GM19328 (cell line): ENCODE results near the gene DPY19L1.
A peak's percentile ranks its signal among the peaks of the same experiment; 100 is the strongest.
"Not testable (repeated sequence)": the region's sequence is repeated elsewhere in the genome, so short reads cannot be mapped to it uniquely, and the experiment has no call there.

Experiments used
- ATAC-seq: cut with Tn5 transposase; IDR thresholded peaks from one replicate; pipeline ENCODE4 v1.9.1; 2021; ENCODE audit warnings: mild to moderate bottlenecking, moderate library complexity; ENCODE audit not compliant: unreplicated experiment

Gene DPY19L1

DNA sequence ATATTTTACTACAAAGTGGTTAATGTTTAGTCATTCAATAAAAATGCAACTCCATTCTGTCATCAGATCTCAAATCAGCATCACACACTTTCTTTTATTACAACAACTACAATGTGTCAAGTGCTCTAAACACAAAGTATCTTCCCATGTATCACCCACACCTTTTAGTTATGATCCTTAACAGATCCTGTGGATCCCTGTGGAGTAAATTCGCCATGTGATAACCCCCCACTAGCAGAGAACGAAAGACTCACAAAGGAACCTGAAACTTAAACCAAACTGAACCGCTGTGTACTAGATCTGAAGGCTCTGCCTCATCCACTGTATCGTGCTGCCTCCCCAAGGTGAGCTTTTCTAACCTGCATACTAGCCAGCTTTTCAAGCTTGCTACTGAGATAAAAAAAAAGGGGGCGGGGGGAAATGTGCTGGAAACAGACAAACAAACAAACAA lies 1.7 kb downstream of the DPY19L1 start:
- ATAC-seq, result no peak

DNA sequence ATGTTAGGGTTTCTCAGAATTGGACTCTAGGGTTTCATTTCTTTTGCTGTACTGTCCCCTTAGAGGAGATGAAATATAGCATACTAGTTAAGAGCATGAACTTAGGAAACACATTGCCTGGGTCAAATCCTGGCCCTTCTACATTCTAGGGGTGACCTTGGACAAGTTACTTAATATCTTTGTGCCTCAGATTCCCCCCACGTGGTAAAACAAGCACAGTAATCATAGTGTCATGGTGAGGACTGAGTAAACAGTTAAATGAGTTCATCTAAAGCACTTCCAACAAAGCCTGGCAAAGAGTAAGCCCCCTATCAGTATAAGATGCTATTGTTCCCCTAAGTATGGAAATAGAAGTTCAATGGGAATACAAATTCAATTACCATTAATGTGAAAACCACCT lies 5.1 kb downstream of the DPY19L1 start:
- ATAC-seq, result no peak

DNA sequence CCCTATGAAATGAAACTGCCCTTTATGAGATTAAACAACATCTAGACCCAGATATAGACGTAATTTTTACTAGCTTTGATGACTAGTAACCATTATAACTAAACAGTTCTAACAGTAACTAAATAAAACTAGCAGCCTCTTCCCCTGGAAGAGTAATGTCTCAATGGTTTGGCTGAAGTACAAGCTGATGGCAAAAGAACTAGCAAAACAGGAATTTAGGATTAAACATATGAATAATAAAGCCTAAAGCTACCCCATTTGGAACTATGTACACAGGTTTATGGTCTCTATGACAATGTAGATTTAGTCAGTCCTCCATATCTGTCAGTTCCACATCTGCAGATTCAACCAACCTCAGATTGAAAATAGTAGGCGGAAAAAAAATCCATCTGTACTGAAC lies 6.4 kb downstream of the DPY19L1 start:
- ATAC-seq, result no peak

DNA sequence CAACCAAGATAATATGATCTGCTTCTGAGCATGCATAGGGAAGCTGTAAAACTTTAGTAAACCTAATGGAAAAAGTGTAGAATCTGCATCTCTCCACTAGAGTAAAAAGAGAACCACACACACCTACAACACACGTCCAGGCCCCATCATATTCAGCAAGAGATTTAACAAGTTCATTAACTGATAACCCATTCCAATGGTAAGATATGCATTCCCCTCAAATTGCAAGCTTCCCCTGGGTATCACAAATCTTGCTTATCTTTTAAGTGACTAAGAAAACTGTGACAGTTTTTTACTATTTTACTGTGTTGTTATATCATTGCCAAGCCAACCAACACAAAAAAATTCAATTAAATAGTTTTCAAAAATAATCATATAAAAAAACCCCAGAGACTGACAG lies 8.0 kb downstream of the DPY19L1 start:
- no peak for ATAC-seq

- no peak for ATAC-seq
These were observed 11.1 kb downstream of the DPY19L1 start for GRCh38 chr7:35026150-35026549.

- ATAC-seq, result no peak
These were observed 11.9 kb downstream of the DPY19L1 start for GRCh38 chr7:35025369-35025870.

DNA sequence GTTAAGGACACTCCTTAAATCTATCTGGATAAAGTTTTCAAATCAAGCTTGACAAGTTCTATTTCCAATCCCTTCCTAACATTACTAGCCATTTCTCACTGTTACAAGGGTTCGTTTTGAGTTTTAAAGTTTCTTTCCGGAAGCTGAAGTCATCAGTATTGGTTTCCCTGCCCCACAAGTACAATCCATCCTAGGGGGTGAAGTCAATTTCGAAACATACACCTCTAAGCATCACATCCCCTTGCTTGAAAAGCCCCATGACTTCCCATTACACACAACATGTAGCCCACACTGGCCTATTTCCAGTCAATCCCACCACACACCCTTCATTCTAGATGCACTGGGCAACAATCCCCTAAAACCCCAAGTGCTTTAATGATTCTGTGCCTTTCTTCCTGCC lies 13.0 kb downstream of the DPY19L1 start:
- no peak for ATAC-seq

DNA sequence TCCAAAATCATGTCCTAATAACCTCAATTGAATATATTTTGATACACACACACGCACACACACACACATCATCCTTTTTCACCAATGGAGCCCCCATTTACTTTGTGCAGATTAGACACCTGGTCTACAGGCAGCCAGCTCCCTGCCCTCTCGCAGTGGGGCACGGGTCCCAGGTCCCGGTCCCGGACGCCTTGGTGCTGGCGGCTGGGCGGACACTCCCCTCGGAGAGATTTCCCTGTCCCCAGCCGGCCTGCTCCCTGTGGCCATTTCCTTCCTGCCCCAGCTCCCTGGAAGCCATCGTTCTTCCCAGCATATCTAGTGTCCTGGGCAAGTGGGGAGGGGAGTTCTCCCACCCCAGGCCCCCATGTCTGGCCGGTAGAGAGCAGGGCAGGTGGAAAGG lies 14.6 kb downstream of the DPY19L1 start:
- ATAC-seq, result no peak

DNA sequence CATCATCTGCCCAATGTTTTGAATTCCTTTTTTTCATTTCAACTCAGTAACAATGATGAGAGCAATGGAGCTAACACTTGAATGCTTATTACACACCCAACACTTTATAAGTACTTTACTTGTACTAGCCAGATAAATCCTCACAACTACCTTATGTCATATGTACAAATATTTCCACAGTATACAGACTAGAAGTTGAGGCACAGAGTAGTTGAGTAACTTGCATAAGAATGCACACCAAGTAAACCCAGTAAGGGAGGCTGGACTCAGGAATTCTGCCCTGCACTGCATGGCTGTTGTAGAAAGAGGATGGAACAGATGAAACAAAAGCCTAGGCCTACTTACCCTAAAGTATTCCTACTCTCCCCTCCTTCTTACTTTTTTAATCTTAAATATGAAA lies 15.8 kb downstream of the DPY19L1 start:
- no peak for ATAC-seq

DNA sequence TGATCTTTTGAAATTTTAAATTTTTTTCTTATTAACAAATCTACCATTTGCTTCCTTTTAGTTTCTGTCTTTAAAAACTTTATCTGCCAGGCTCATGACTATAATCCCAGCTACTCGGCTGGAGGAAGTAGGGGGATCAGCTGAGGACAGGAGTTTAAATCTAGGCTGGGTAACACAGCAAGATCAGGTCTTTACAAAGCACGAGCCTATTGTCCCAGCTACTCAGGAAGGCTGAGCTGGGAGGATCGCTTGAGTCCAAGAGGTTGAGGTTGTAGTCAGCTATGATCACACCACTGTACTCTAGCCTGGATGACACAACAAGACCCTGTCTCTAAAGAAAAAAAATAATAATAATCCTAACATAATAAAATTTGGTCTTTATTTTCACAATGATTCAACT lies 17.5 kb downstream of the DPY19L1 start:
- ATAC-seq, result no peak

- no peak for ATAC-seq
These were observed 18.0 kb downstream of the DPY19L1 start for GRCh38 chr7:35019179-35019729.

GRCh38 chr7:35015346-35015859 lies 21.9 kb downstream of the DPY19L1 start:
- ATAC-seq, result no peak

GRCh38 chr7:35012160-35012559 lies 25.1 kb downstream of the DPY19L1 start:
- no peak for ATAC-seq

DNA sequence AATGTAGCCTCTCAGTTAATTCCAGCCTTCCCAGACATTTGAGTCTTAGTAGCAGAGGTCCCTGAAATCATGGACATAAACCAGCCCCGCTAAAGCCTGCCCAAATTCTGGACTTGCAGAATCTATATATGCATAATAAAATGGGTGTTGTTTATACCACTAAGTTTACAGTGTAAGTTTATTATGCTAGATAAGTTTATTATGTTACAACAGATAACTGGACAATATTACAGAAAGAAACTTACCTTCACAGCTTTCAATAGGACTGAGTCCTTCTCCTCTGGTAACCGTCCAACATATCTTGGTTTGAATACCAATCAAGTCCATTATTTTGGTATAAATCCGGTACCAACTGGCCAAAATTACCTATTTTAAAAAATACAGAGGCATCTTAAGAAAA lies 26.2 kb downstream of the DPY19L1 start:
- ATAC-seq, result no peak

DNA sequence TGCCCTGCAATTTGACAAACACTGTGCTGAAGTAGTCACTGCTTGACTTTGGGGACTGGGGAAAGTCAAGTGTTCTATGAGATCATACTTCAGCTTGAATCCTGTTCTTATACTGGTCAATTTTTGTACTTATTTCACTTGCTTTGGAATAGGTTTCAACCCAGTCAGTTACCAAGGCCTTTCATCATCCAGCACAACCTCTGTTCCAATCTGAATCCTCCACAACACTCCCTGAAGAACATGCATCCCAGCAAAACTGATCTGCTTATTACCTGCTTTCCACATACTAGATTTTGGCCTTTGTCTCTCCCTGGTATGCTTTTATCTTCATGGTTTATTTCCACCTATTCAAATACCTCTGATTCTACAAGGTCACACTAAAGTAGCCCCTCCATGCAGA lies 29.5 kb downstream of the DPY19L1 start:
- ATAC-seq, result no peak

- no peak for ATAC-seq
These were observed 32.7 kb downstream of the DPY19L1 start for GRCh38 chr7:35004531-35005095.

DNA sequence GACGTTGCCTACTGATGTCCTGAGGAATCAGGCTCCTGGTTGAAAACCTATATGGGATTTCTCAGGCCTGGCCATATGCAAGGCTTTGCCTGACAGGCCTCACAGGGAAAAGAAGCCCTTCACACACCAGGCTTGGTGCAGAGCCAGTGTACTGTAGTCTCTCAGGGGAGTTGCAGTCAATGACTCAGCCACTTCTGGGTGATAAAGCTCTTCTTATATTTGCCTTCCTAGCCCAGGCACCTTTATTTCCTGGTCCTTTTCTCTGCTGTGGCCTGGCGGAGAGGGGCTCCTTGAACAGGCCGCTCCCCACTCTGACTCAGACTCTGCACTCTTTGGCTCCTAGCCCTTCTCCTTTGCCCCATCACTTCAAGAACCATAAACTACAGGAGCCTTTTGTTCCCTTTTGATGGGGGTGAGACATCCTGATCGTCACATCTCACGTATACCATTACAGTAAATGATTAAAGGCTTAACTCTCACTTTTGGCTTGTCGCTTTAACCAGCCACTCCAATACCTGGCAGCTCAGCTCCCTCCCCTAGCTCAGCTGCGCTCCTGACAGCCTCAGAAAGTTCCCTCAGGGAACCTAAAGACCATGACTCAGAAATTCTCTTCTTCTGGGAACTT lies 33.5 kb downstream of the DPY19L1 start:
- no peak for ATAC-seq

GRCh38 chr7:35003177-35003650 lies 34.1 kb downstream of the DPY19L1 start:
- not testable (repeated sequence) for ATAC-seq

DNA sequence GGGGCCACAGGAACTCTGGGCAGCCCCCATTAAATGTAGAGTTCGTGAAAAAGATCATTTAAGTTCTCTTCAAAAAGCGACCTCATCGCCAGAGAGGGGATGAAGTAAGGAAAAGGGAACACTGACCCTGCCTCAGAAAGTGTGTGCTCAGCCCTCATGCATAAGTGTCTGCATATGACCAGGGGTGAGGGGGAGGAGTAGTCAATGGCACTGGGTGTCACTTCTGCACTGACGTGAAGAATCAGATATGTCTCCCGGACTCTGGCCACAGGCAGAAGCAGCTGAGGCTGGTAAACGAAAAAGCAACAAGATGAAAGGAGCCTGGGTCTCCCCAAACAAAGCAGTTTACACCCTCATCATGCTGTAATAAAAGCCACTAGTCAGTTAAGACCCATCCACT lies 39.0 kb downstream of the DPY19L1 start:
- ATAC-seq, result not testable (repeated sequence)

- peak; percentile 52 for ATAC-seq
These were observed 40.7 kb downstream of the DPY19L1 start for GRCh38 chr7:34996423-34997090.

GRCh38 chr7:34995757-34996156 lies 41.5 kb downstream of the DPY19L1 start:
- no peak for ATAC-seq
